IMR-90 (cell line): ENCODE results near the gene RCBTB1. TPM values are rescaled to one million over a fixed set of nuclear protein-coding genes. Genes with fewer than 3 reads are reported as not detected.

ENCODE experiments used
- ATAC-seq: fragments of 200-7000 bp; cut with Tn5 transposase; 2 replicates; pipeline ENCODE4 v1.9.1; 2020; ENCODE audit warnings: low read depth, mild to moderate bottlenecking, moderate library complexity
- BruUV-seq: library from RNA; stranded (reverse); fragments of 400-500 nt; replicated peaks from 2 replicates; lab custom pipeline; 2021; lab: Mats Ljungman, UMichigan
- CTCF ChIA-PET: fragments of 300-600 bp; formaldehyde crosslinking; extraction: SDS; loops from one replicate; lab custom pipeline; 2021; ENCODE audit warnings: antibody characterized with exemption; lab: Yijun Ruan, JAX
- POLR2A ChIA-PET: fragments of 300-600 bp; sonication (Branson Sonifier 250); formaldehyde crosslinking; loops from one replicate; lab custom pipeline; 2022; ENCODE audit warnings: antibody characterized with exemption; ENCODE audit not compliant: unreplicated experiment; lab: Charles Lee
- DNase-seq: peaks from one replicate; pipeline ENCODE4 v3.0.0; 2013
- H2AFZ ChIP-seq: replicated peaks from 2 replicates; pipeline ENCODE3; 2013; ENCODE audit warnings: low read length, mild to moderate bottlenecking; ENCODE audit not compliant: poor library complexity
- H2AK5ac ChIP-seq: 2 replicates; pipeline ENCODE4 v1.6.1; 2013; ENCODE audit warnings: low read depth, low read length, inconsistent platforms
- H2AK9ac ChIP-seq: replicated peaks from 2 replicates; pipeline ENCODE3; 2013; ENCODE audit warnings: mild to moderate bottlenecking, low read depth, low read length, moderate library complexity; ENCODE audit not compliant: poor library complexity
- H2BK120ac ChIP-seq: 2 replicates; pipeline ENCODE4 v1.6.1; 2013; ENCODE audit warnings: low read depth, low read length, inconsistent platforms
- H2BK15ac ChIP-seq: 3 replicates; pipeline ENCODE4 v1.6.1; 2013; ENCODE audit warnings: low read depth, low read length, inconsistent platforms
- H2BK20ac ChIP-seq: 2 replicates; pipeline ENCODE4 v1.6.1; 2013; ENCODE audit warnings: low read depth, mild to moderate bottlenecking, inconsistent platforms, low read length, moderate library complexity
- H2BK5ac ChIP-seq: 2 replicates; pipeline ENCODE4 v1.6.1; 2013; ENCODE audit warnings: mild to moderate bottlenecking, low read depth, low read length, inconsistent platforms; ENCODE audit not compliant: poor library complexity, severe bottlenecking
- H3K14ac ChIP-seq: replicated peaks from 2 replicates; pipeline ENCODE4 v1.6.1; 2013; ENCODE audit warnings: low read depth, low read length, inconsistent platforms
- H3K18ac ChIP-seq: 2 replicates; pipeline ENCODE4 v1.6.1; 2013; ENCODE audit warnings: low read depth, low read length, control low read depth
- H3K23ac ChIP-seq: 2 replicates; pipeline ENCODE4 v1.6.1; 2013; ENCODE audit warnings: low read depth, low read length, inconsistent platforms
- H3K27ac ChIP-seq: 2 replicates; pipeline ENCODE4 v1.5.1; 2013; ENCODE audit warnings: mild to moderate bottlenecking, control low read depth, low read length; ENCODE audit not compliant: insufficient read depth
- H3K27me3 ChIP-seq: 2 replicates; pipeline ENCODE4 v1.6.1; 2013; ENCODE audit warnings: low read length; ENCODE audit not compliant: control insufficient read depth, insufficient read depth
- H3K36me3 ChIP-seq: 2 replicates; pipeline ENCODE4 v1.6.1; 2013; ENCODE audit warnings: low read length, mixed read lengths; ENCODE audit not compliant: control insufficient read depth, insufficient read depth
- H3K4ac ChIP-seq: 2 replicates; pipeline ENCODE4 v1.6.1; 2013; ENCODE audit warnings: low read depth, low read length, inconsistent platforms
- H3K4me1 ChIP-seq: 2 replicates; pipeline ENCODE4 v1.6.1; 2013; ENCODE audit warnings: low read length, mixed read lengths; ENCODE audit not compliant: control insufficient read depth, insufficient read depth
- H3K4me2 ChIP-seq: 2 replicates; pipeline ENCODE4 v1.6.1; 2013; ENCODE audit warnings: low read depth, mild to moderate bottlenecking, control low read depth, low read length, moderate library complexity
- H3K4me3 ChIP-seq: 2 replicates; pipeline ENCODE4 v1.5.1; 2013; ENCODE audit warnings: low read depth, mild to moderate bottlenecking, control low read depth, low read length, moderate library complexity; ENCODE audit not compliant: insufficient read depth
- H3K56ac ChIP-seq: 2 replicates; pipeline ENCODE4 v1.6.1; 2013; ENCODE audit warnings: low read length, inconsistent platforms; ENCODE audit not compliant: insufficient read depth; ENCODE audit errors: extremely low read depth
- H3K79me1 ChIP-seq, 2 experiments: 2 replicates each; pipeline ENCODE4 v1.6.1; 2013; ENCODE audit warnings: low read length in 2 of 2, inconsistent platforms in 1 of 2, low read depth in 1 of 2
- H3K9ac ChIP-seq: 2 replicates; pipeline ENCODE4 v1.6.1; 2013; ENCODE audit warnings: low read depth, low read length, control low read depth
- H3K9me1 ChIP-seq: 2 replicates; pipeline ENCODE4 v1.6.1; 2013; ENCODE audit warnings: low read length, inconsistent platforms; ENCODE audit not compliant: insufficient read depth
- H3K9me3 ChIP-seq: 2 replicates; pipeline ENCODE4 v1.6.1; 2013; ENCODE audit warnings: low read length; ENCODE audit not compliant: control insufficient read depth, insufficient read depth
- H4K20me1 ChIP-seq: 2 replicates; pipeline ENCODE4 v1.6.1; 2013; ENCODE audit warnings: low read length, inconsistent platforms; ENCODE audit not compliant: insufficient read depth
- H4K5ac ChIP-seq: 2 replicates; pipeline ENCODE4 v1.6.1; 2013; ENCODE audit warnings: mild to moderate bottlenecking, low read depth, low read length, control low read depth
- H4K8ac ChIP-seq, 2 experiments: 2 replicates each; pipeline ENCODE4 v1.6.1; 2013; ENCODE audit warnings: low read depth in 2 of 2, low read length in 2 of 2, control low read depth in 1 of 2, inconsistent platforms in 1 of 2
- H4K91ac ChIP-seq: 2 replicates; pipeline ENCODE4 v1.6.1; 2013; ENCODE audit warnings: low read depth, low read length, inconsistent platforms; ENCODE audit not compliant: insufficient read depth
- BHLHE40 ChIP-seq: fragments of 150-350 bp; IDR thresholded peaks from 2 replicates; pipeline ENCODE4 v1.6.1; 2016; ENCODE audit warnings: mild to moderate bottlenecking, low read depth, low read length
- CEBPB ChIP-seq: IDR thresholded peaks from 2 replicates; pipeline ENCODE4 v1.6.1; 2012; ENCODE audit warnings: low read depth, low read length, improper control_type of control experiment
- FOS ChIP-seq: fragments of 150-350 bp; IDR thresholded peaks from 2 replicates; pipeline ENCODE4 v1.6.1; 2016; ENCODE audit warnings: low read depth, low read length
- MAFK ChIP-seq: IDR thresholded peaks from 2 replicates; pipeline ENCODE4 v1.6.1; 2012; ENCODE audit warnings: low read depth, low read length, improper control_type of control experiment
- MAZ ChIP-seq: IDR thresholded peaks from 2 replicates; pipeline ENCODE4 v1.6.1; 2012; ENCODE audit warnings: low read depth, mild to moderate bottlenecking, low read length, improper control_type of control experiment, moderate library complexity, borderline replicate concordance
- MXI1 ChIP-seq: IDR thresholded peaks from 2 replicates; pipeline ENCODE4 v1.6.1; 2012; ENCODE audit warnings: low read depth, mild to moderate bottlenecking, low read length, moderate library complexity, borderline replicate concordance
- NFE2L2 ChIP-seq: fragments of 150-350 bp; IDR thresholded peaks from 2 replicates; pipeline ENCODE4 v1.6.1; 2016; ENCODE audit warnings: low read depth, mild to moderate bottlenecking, low read length
- POLR2A ChIP-seq: IDR thresholded peaks from 2 replicates; pipeline ENCODE4 v1.6.1; 2012; ENCODE audit warnings: mild to moderate bottlenecking, low read depth, low read length
- RAD21 ChIP-seq: IDR thresholded peaks from 2 replicates; pipeline ENCODE4 v1.6.1; 2012; ENCODE audit warnings: low read length, improper control_type of control experiment
- RCOR1 ChIP-seq: IDR thresholded peaks from 2 replicates; pipeline ENCODE4 v1.6.1; 2012; ENCODE audit warnings: mild to moderate bottlenecking, low read length, improper control_type of control experiment; ENCODE audit not compliant: insufficient replicate concordance
- RFX5 ChIP-seq: IDR thresholded peaks from 2 replicates; pipeline ENCODE4 v1.8.0; 2012; ENCODE audit warnings: low read depth, mild to moderate bottlenecking, low read length, moderate library complexity
- SMC3 ChIP-seq: fragments of 150-350 bp; IDR thresholded peaks from 2 replicates; pipeline ENCODE4 v1.6.1; 2016; ENCODE audit warnings: low read depth, mild to moderate bottlenecking, antibody characterized with exemption, low read length, moderate library complexity
- WGBS, 2 experiments: methylation state at CpG; one replicate each; pipeline versions ENCODE4 v1.1.5 to v1.1.7; 2013; ENCODE audit warnings: missing lambda C conversion rate in 2 of 2; ENCODE audit not compliant: insufficient read length in 1 of 2; ENCODE audit errors: extremely low coverage in 2 of 2; 5-methylcytosine and 5-hydroxymethylcytosine counted together
- dilution Hi-C: fragments of 300-500 bp; cut with HindIII; formaldehyde crosslinking; loops from one replicate; pipeline ENCODE4 v1.14.3; 2018; ENCODE audit warnings: low sequenced_read_pairs; ENCODE audit not compliant: unreplicated experiment
- in situ Hi-C: fragments of 300-500 bp; cut with MboI; formaldehyde crosslinking; loops from 3 replicates; pipeline ENCODE4 v1.14.3; 2019; ENCODE audit warnings: low sequenced_read_pairs, inconsistent platforms, mixed read lengths
- intact Hi-C: fragments of 100-400 bp; cut with micrococcal nuclease; formaldehyde crosslinking; loops from 2 replicates; pipeline ENCODE4 v1.10.0; 2022
- polyA plus RNA-seq, 3 experiments: library from polyadenylated mRNA; depleted of rRNA; stranded (reverse); fragments of >200 nt; gene quantifications; 2 replicates each; pipeline ENCODE4 v1.2.3, GENCODE V29; 2012; ENCODE audit warnings: low replicate concordance in 1 of 3
- total RNA-seq: library from RNA; depleted of rRNA; stranded (reverse); fragments of >200 nt; gene quantifications from 2 replicates; pipeline ENCODE4 v1.2.3, GENCODE V29; 2012
- TF ChIP-seq, protein P1 (sequence below): fragments of 150-350 bp; IDR thresholded peaks from 2 replicates; pipeline ENCODE4 v1.6.1; 2017; ENCODE audit warnings: mild to moderate bottlenecking, antibody characterized with exemption, low read length, low read depth
- TF ChIP-seq, protein P2 (sequence below): fragments of 150-350 bp; IDR thresholded peaks from 2 replicates; pipeline ENCODE4 v1.6.1; 2016; ENCODE audit warnings: low read depth, mild to moderate bottlenecking, low read length, moderate library complexity, borderline replicate concordance

RCBTB1 gene
- total and polyA plus RNA-seq, 2 of the 4 experiments (the other 2 are of a cell fraction), result 11.3 to 11.6 TPM

DNA sequence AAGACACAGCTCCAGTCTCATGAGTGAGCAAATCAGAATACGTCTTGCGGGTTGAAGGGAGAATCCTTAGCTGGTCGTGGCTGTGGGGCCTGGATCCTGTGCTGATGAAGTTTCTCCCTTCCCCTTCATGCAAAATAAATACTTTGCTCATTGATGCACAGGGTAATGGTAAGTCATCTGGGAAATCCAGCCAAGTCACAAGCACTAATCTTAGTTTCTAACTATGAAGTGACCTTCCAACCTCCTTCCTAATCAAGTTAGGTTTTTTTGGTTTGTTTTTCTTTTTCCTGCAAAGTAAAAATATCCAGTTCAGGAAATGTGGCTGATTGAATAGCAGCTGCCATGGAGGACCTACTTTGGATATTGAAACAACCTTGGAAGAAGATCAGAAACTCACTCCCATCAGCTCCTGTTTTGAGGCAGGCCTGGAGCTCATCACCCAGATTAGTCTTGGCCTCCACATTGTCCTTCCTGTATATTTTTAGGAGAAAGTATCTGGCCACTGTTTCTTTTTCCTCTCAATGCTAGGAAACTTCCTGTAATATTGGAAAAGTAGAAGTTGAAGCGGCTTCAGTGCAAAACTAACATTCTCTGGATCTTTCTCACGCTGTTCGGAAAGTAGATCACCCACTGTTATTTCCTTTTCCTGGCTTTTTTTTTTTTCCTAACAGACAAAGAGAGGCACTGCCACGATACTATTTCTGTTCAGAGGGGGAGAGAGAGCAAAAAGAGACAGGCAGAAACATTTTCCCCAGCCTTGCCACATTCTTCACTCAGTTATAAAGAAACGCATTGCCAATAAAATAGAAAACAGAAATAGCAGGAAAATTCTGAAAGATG is 30.7 kb upstream of the RCBTB1 start:
- no peak overlapping the region for H3K9ac ChIP-seq
- ATAC-seq (peak; percentile 51), DNase-seq (no peak)
- H4K8ac ChIP-seq, result peak overlapping the region; percentile 25 to 37; a peak in 2 of 4 replicates
- H3K18ac ChIP-seq, result peak overlapping the region; percentile 24; the same call in 1 of the 2 replicates
- H3K23ac ChIP-seq, result no peak overlapping the region; the same call in 1 of the 2 replicates
- peaks cover 9% of the 10 kb centered on the region; the same call in 1 of the 2 replicates for H3K4me1 ChIP-seq
- H4K20me1 ChIP-seq, result no peaks in the 10 kb centered on the region
- H3K14ac ChIP-seq, result peak overlapping the region; percentile 55; the same call in 1 of the 2 replicates
- no TSS peak for BruUV-seq
- TF ChIP-seq NFE2L2 (no peak), RCOR1 (no peak), MXI1 (no peak), MAZ (no peak), POLR2A (no peak), MAFK (no peak), SMC3 (no peak), RFX5 (no peak), CEBPB (no peak), FOS (no peak), RAD21 (no peak), BHLHE40 (no peak)
- TF ChIP-seq, protein P1, sequence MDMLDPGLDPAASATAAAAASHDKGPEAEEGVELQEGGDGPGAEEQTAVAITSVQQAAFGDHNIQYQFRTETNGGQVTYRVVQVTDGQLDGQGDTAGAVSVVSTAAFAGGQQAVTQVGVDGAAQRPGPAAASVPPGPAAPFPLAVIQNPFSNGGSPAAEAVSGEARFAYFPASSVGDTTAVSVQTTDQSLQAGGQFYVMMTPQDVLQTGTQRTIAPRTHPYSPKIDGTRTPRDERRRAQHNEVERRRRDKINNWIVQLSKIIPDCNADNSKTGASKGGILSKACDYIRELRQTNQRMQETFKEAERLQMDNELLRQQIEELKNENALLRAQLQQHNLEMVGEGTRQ, result no peak
- TF ChIP-seq, protein P2, sequence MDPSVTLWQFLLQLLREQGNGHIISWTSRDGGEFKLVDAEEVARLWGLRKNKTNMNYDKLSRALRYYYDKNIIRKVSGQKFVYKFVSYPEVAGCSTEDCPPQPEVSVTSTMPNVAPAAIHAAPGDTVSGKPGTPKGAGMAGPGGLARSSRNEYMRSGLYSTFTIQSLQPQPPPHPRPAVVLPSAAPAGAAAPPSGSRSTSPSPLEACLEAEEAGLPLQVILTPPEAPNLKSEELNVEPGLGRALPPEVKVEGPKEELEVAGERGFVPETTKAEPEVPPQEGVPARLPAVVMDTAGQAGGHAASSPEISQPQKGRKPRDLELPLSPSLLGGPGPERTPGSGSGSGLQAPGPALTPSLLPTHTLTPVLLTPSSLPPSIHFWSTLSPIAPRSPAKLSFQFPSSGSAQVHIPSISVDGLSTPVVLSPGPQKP, result no peak
- H3K27me3 ChIP-seq, result no peaks in the 10 kb centered on the region
- H2BK15ac ChIP-seq, result no peak overlapping the region
- no peak overlapping the region for H2BK5ac ChIP-seq
- H3K4me2 ChIP-seq, result no peak overlapping the region; the same call in 1 of the 2 replicates
- H4K5ac ChIP-seq, result peak overlapping the region; percentile 49
- ChIA-PET POLR2A (interaction anchor here (0.6 kb wide), 2 partner anchors 13 to 30 kb away, joined by 3 to 11 read pairs; no protein-coding TSS in a partner anchor), CTCF (interaction anchor here (0.6 to 0.9 kb wide), 2 partner anchors 9 to 16 kb away, joined by 3 to 5 read pairs; no protein-coding TSS in a partner anchor)
- intact Hi-C loops (no loop called here), in situ Hi-C loops (no loop called here), dilution Hi-C loops (no loop called here)
- H2AFZ ChIP-seq, result no peak overlapping the region
- no peaks in the 10 kb centered on the region for H3K36me3 ChIP-seq
- H3K4ac ChIP-seq, result no peak overlapping the region
- H3K27ac ChIP-seq, result peak overlapping the region; percentile 24; the same call in 1 of the 2 replicates
- H2AK9ac ChIP-seq, result no peak overlapping the region
- H2BK120ac ChIP-seq, result 0 out of 2 replicates have a peak overlapping the region, but pooled peaks have one; percentile 16
- no peak overlapping the region for H4K91ac ChIP-seq
- no peaks in the 10 kb centered on the region for H3K79me1 ChIP-seq
- no peak overlapping the region for H3K4me3 ChIP-seq
- no peak overlapping the region for H3K56ac ChIP-seq
- H3K9me1 ChIP-seq, result peaks cover 4% of the 10 kb centered on the region; the same call in 1 of the 2 replicates
- no CpG with 5 or more reads among the region's 8 CpGs for WGBS, 2 experiments
- H3K9me3 ChIP-seq, result no peaks in the 10 kb centered on the region
- no peak overlapping the region for H2BK20ac ChIP-seq
- 0 out of 2 replicates have a peak overlapping the region, but pooled peaks have one; percentile 20 for H2AK5ac ChIP-seq
